ENCODE measurements around the gene PARD3.
"Not testable (repeated sequence)": the region's sequence is repeated elsewhere in the genome, so short reads cannot be mapped to it uniquely, and the experiment has no call there.

PARD3 gene

GRCh38 chr10:34815185-34816084 is at the start of gene PARD3:
Gene PARD3 (minus strand): TSS chr10:34815296. CDS start chr10:34814995, 301 bp downstream.
- peak; percentile 12 for DNase-seq

GRCh38 chr10:34864149-34865067 is 49.3 kb upstream of the PARD3 start:
- peak; percentile 2 for DNase-seq

- DNase-seq = peak; percentile 39
These were observed 47.8 kb upstream of the PARD3 start for GRCh38 chr10:34862892-34863291.

- peak; percentile 28 for DNase-seq
These were observed 46.4 kb upstream of the PARD3 start for GRCh38 chr10:34861293-34862021.

- no peak for DNase-seq
These were observed 44.1 kb upstream of the PARD3 start for GRCh38 chr10:34859170-34859569.

GRCh38 chr10:34858003-34858402 is 42.9 kb upstream of the PARD3 start:
- no peak for DNase-seq

- DNase-seq = peak; percentile 14
These were observed 39.1 kb upstream of the PARD3 start for GRCh38 chr10:34854147-34854601.

- DNase-seq = no peak
These were observed 38.3 kb upstream of the PARD3 start for GRCh38 chr10:34853357-34853756.

- DNase-seq = no peak
These were observed 35.5 kb upstream of the PARD3 start for GRCh38 chr10:34850558-34850957.

- DNase-seq = no peak
These were observed 34.9 kb upstream of the PARD3 start for GRCh38 chr10:34850036-34850435.

- DNase-seq = no peak
These were observed 30.0 kb upstream of the PARD3 start for GRCh38 chr10:34845070-34845469.

GRCh38 chr10:34844448-34844847 is 29.4 kb upstream of the PARD3 start:
- no peak for DNase-seq

GRCh38 chr10:34843470-34843869 is 28.4 kb upstream of the PARD3 start:
- not testable (repeated sequence) for DNase-seq

- no peak for DNase-seq
These were observed 23.3 kb upstream of the PARD3 start for GRCh38 chr10:34838366-34838900.

- no peak for DNase-seq
These were observed 20.9 kb upstream of the PARD3 start for GRCh38 chr10:34835908-34836508.

GRCh38 chr10:34834274-34834673 is 19.2 kb upstream of the PARD3 start:
- DNase-seq = no peak

- DNase-seq = no peak
These were observed 15.2 kb upstream of the PARD3 start for GRCh38 chr10:34830217-34830822.

GRCh38 chr10:34826857-34827766 is 12.0 kb upstream of the PARD3 start:
- DNase-seq = peak; percentile 70

GRCh38 chr10:34826221-34826620 is 11.1 kb upstream of the PARD3 start:
- no peak for DNase-seq

GRCh38 chr10:34825414-34825813 is 10.3 kb upstream of the PARD3 start:
- DNase-seq = no peak

All from NCI-H2227 treated with DMSO at 0.1 percent for 48 hours (cell line).